Bronchial epithelial cell (primary cell): ENCODE results near the gene GAN. TPM values are rescaled to one million over a fixed set of nuclear protein-coding genes. Genes with fewer than 3 reads are reported as not detected.

Experiments used
- DNase-seq: peaks from one replicate; pipeline ENCODE4 v3.0.0-alpha.2; 2010; ENCODE audit warnings: low read depth
- FAIRE-seq: peaks from 2 replicates; lab custom pipeline; 2011; peaks lifted over from hg19 to GRCh38; lab: Jason Lieb, UNC
- H3K27me3 ChIP-seq: 2 replicates; pipeline ENCODE4 v1.5.1; 2011; ENCODE audit warnings: low read length; ENCODE audit not compliant: control insufficient read depth, insufficient read depth
- H3K36me3 ChIP-seq: 2 replicates; pipeline ENCODE4 v1.5.1; 2011; ENCODE audit warnings: low read length; ENCODE audit not compliant: control insufficient read depth, insufficient read depth
- H3K4me3 ChIP-seq: 2 replicates; pipeline ENCODE4 v1.5.1; 2011; ENCODE audit warnings: mild to moderate bottlenecking, low read depth, low read length, control low read depth
- total RNA-seq: library from RNA; depleted of rRNA; stranded (reverse); fragments of >200 nt; gene quantifications from 2 replicates; pipeline ENCODE4 v1.2.1, GENCODE V29; 2014
- TF ChIP-seq, protein P1 (sequence below): IDR thresholded peaks from 2 replicates; pipeline ENCODE4 v1.5.1; 2011; ENCODE audit warnings: mild to moderate bottlenecking, moderate library complexity, low read length, control low read depth, inconsistent platforms; ENCODE audit not compliant: insufficient read depth, severe bottlenecking

Gene GAN
- total RNA-seq, 1 donor from 2014 or later = 13.7 TPM

DNA sequence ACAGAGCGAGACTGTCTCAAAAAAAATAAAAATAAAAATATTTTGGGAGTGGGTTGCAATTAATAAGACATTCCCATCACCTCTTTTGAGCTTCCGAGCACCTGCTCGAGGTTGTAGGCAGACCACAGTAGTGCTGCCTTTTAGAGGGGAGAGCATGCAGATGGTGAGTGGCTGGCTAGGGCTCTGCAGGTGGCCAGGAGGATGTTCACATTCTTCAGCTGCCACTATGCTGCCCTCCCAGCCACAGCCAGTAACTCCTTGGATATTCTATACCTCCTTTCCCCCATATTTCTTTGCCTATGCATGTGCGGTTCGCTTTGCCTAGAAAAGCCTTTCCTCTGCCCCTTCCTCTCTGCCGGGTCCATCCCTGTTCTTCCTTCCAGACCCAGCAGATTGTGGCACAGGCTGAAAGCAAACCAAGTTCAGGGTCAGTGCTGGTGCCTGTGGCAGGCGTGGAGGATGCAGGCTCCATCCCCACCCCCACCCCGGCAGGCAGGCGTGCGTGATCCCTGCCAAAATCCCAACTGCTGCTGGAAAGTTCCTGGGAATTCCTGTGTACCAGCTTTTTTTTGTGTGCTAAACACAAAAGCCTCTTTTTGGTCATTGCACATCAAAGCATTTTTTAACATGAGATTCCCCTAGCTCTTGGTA lies 96.0 kb downstream of the GAN start:
- Histone ChIP-seq H3K27me3 (no peaks in the 10 kb centered on the region), H3K36me3 (no peaks in the 10 kb centered on the region), H3K4me3 (no peak overlapping the region)
- FAIRE-seq = no peak
- no peak for DNase-seq
- TF ChIP-seq, protein P1, sequence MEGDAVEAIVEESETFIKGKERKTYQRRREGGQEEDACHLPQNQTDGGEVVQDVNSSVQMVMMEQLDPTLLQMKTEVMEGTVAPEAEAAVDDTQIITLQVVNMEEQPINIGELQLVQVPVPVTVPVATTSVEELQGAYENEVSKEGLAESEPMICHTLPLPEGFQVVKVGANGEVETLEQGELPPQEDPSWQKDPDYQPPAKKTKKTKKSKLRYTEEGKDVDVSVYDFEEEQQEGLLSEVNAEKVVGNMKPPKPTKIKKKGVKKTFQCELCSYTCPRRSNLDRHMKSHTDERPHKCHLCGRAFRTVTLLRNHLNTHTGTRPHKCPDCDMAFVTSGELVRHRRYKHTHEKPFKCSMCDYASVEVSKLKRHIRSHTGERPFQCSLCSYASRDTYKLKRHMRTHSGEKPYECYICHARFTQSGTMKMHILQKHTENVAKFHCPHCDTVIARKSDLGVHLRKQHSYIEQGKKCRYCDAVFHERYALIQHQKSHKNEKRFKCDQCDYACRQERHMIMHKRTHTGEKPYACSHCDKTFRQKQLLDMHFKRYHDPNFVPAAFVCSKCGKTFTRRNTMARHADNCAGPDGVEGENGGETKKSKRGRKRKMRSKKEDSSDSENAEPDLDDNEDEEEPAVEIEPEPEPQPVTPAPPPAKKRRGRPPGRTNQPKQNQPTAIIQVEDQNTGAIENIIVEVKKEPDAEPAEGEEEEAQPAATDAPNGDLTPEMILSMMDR = no peak

DNA sequence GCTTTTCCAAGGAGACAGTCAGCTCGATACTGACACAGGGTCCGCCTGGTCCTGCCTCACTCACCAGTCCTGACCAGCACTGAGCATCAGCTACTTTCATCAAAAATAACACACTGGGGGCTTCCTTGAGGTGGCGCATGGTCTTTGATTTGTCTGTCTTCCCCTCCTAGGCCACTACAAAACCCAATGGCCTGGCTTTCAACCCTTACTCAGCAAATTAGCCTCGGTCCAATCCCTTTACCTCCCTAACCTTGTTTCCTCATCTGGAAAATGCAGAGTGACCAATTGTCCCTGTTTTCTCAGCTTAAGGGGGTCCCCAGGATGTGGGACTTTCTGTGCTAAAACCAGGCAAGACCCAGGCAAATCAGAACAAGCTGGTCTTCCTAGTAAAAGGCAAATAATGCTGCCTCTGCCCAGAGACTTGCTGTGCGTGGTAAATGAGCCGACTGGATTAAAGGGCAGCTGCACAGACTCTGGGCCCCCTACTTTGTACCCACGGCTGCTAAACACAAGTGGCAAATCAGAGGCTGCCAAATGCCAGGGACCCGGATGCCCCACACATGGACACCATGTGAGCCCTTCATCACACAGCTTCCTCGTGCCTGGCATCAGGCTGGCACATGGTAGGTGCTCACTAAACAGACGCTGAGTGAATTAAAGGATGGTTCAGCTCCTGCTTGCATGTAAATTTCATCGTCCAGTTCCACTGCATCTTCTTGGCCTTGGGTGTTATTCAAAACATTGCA lies 98.7 kb downstream of the GAN start:
- FAIRE-seq (no peak), DNase-seq (no peak)
- Histone ChIP-seq H3K4me3 (no peak overlapping the region), H3K36me3 (no peaks in the 10 kb centered on the region), H3K27me3 (no peaks in the 10 kb centered on the region)
- TF ChIP-seq, protein P1 = no peak

DNA sequence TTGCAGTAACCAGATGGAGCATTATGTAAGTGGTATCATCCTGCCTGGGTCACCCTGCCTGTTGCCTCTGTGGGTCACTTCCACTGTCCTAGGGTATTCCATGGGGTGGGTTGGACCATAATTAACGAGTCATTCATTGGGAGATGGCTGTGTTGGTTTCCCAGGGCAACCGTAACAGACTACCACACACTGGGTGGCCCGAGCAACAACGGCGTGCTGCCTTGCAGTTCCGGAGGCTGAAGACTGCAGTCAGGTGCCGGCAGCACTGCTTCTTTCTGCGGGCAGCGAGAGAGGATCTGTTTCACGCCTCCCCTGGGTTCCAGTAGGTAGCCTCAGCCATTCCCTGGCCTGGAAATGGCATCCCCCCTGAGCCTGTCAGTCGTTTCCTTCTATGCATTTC lies 101.0 kb downstream of the GAN start:
- H3K4me3 ChIP-seq = no peak overlapping the region
- no peaks in the 10 kb centered on the region for H3K27me3 ChIP-seq
- DNase-seq (no peak), FAIRE-seq (no peak)
- no peaks in the 10 kb centered on the region for H3K36me3 ChIP-seq
- TF ChIP-seq, protein P1 = no peak

DNA sequence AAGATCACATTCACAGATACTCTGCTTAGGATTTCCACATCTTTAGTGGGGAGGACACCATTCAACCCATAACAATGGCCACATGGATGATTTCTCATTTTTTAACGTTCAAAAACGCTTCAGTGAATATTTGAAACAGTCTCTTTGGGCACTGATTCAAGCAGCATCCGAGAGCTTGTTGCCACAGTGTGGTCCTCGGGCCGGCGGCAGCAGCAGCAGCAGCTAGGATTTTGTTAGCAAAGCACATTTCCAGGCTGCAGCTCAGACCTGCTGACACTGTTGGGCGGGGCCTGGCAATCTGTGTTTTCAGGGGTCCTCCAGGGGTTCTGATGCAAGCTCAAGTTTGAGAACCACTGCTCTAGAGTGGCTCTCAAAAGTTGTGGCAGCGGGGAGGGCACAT lies 102.0 kb downstream of the GAN start:
- no peaks in the 10 kb centered on the region for H3K27me3 ChIP-seq
- TF ChIP-seq, protein P1 = no peak
- no peak for FAIRE-seq
- DNase-seq = no peak
- no peak overlapping the region for H3K4me3 ChIP-seq
- no peaks in the 10 kb centered on the region for H3K36me3 ChIP-seq

DNA sequence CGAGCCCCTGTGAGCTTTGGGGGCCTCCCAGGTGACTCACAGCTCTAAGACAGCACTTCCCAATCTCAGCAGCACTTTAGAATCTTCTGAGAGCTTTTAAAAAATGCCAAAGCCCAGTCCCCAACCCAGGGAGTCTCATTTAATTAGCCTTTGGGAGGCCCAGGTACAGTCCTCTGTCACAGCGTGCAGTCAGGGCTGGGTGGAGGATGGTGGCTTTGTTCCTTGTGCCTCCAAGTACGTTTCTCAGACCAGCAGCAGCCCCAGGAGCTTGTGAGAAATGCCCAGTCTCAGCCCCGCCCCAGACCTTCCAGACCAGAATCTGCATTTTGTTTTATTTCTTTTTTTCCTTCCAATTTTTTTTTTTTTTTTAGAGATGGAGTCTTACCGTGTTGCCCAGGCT lies 102.4 kb downstream of the GAN start:
- Histone ChIP-seq H3K27me3 (no peaks in the 10 kb centered on the region), H3K4me3 (no peak overlapping the region), H3K36me3 (no peaks in the 10 kb centered on the region)
- TF ChIP-seq, protein P1 = no peak
- DNase-seq (no peak), FAIRE-seq (no peak)
